SJSA1 (cell line): Measurements from ENCODE around the gene CAMK2B. TPM values are rescaled to one million over a fixed set of nuclear protein-coding genes. Genes with fewer than 3 reads are reported as not detected.

ENCODE experiments used
- DNase-seq, 2 experiments: peaks; one replicate each; pipeline ENCODE4 v3.0.0-alpha.2; 2015 to 2020; ENCODE audit warnings: low spot score in 2 of 2, low read depth in 1 of 2
- H3K27ac ChIP-seq: fragments of 250-450 bp; sonication (Bioruptor Pico); 2 replicates; pipeline ENCODE4 v1.5.1; 2020; ENCODE audit warnings: mild to moderate bottlenecking, moderate library complexity
- H3K27me3 ChIP-seq: fragments of 250-450 bp; sonication (Bioruptor Pico); replicated peaks from 2 replicates; pipeline ENCODE4 v1.5.1; 2020; ENCODE audit warnings: mild to moderate bottlenecking, moderate library complexity
- H3K36me3 ChIP-seq: fragments of 250-450 bp; sonication (Bioruptor Pico); 2 replicates; pipeline ENCODE4 v1.5.1; 2020; ENCODE audit warnings: mild to moderate bottlenecking
- H3K4me1 ChIP-seq: fragments of 250-450 bp; sonication (Bioruptor Pico); replicated peaks from 2 replicates; pipeline ENCODE4 v1.6.1; 2021; ENCODE audit warnings: mild to moderate bottlenecking
- H3K4me3 ChIP-seq: fragments of 250-450 bp; sonication (Bioruptor Pico); 2 replicates; pipeline ENCODE4 v1.5.1; 2020; ENCODE audit warnings: mild to moderate bottlenecking
- H3K9me3 ChIP-seq: fragments of 250-450 bp; sonication (Bioruptor Pico); replicated peaks from 2 replicates; pipeline ENCODE4 v1.5.1; 2020; ENCODE audit warnings: mild to moderate bottlenecking
- total RNA-seq: library from RNA; depleted of rRNA; stranded (reverse); fragments of >200 nt; shearing (Covaris generic); gene quantifications from 2 replicates; pipeline ENCODE4 v1.2.3, GENCODE V29; 2014

Gene CAMK2B
- total RNA-seq, 1 experiment from 2014 or later = not detected

DNA sequence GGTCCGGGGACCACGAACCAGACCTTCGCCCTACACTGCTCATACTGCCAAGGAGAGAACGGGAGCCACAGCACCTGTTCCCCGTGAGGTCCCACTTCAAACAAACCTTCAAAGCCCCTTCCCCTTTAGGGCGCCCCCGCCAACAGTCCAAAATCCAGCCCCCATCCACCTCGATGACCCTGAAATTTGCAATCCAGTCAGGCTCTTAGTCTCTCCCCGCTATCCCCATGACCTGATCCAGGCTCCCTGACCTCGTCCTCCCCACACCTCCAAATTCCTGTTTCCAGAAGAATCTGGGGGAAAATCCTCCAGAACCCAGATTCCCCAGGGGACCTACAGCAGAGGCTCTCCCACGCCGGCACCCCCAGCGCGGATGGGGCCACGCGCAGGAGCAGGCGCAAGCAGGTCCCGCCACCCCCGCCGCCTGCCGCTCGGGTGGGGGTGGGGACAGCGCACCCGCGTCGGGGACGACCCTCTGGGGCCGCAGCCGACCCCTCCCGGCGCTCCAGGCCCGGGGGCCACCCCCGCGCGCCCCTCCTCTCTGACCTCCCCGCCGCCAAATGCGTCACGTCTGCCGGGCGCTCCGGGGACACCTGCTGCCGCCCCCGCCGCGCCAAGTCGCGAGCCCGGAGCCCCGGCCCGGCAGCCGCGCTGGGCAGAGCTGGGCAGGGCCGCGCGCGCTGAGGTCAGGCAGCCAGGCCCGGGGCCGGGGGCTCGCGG, 753 bp downstream of the CAMK2B start:
- H3K27me3 ChIP-seq = peaks cover 30% of the 10 kb centered on the region
- H3K4me3 ChIP-seq = no peak overlapping the region
- H3K36me3 ChIP-seq = no peaks in the 10 kb centered on the region
- H3K9me3 ChIP-seq = no peaks in the 10 kb centered on the region
- no peaks in the 10 kb centered on the region for H3K4me1 ChIP-seq
- H3K27ac ChIP-seq = no peak overlapping the region
- no peak for DNase-seq

DNA sequence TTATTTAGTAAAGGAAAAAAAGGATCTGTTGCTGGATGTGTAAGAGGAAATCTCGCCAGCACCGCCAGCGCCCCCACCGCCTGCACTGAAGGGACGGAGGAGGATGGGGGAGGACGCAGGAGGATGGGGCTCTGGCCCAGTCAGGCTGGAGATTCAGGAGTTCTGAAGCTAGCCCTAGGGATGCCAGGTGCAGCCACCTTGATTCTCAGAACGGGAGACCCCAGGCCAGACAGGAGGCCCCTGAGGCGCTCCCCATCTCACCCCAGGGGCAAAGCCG, 1.3 kb downstream of the CAMK2B start:
- Histone ChIP-seq H3K36me3 (no peaks in the 10 kb centered on the region), H3K4me3 (no peak overlapping the region), H3K27me3 (peaks cover 31% of the 10 kb centered on the region), H3K27ac (no peak overlapping the region), H3K9me3 (no peaks in the 10 kb centered on the region), H3K4me1 (no peaks in the 10 kb centered on the region)
- peak in 1 of 2 experiments; percentile 37 for DNase-seq

DNA sequence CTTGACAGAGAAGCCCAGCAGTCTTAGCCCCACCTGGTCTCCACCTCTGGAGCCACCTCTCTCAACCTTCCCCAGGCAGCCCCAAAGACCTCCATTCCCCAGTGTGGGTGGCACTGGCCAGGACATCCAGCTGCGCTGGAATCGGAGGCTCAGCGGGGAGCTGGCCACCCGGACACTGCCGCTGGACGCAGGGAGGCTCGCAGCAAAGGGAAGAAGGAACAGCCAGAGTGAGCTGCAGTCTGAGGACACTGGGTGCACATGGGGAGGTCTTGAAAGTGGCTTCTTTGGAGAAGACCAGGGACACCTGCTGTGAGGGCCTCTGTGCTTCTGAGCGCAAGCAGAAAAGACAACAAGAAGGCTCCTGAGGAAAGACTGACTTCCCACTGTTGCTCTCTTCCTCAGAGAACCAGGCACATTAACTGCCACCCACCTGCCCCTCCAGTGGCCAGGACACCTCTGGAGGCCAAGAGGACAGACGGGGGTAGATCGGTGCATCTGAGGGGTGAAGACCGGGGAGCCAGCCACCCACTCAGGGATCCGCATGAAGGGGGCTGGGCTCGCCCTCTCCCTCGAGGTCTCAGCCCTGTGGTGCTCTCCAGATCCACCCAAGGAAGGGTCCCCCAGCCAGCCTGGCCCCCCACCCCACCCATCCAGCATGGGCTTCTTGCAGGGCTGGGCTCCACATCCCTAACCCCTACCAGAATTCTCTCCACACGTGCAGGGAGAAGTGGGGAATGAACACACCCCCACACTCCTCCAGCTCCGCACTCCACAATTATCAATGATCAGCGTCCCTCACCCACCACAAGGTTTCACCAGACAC, 1.8 kb downstream of the CAMK2B start:
- no peaks in the 10 kb centered on the region for H3K9me3 ChIP-seq
- H3K27ac ChIP-seq = no peak overlapping the region
- H3K27me3 ChIP-seq = peaks cover 31% of the 10 kb centered on the region
- H3K36me3 ChIP-seq = no peaks in the 10 kb centered on the region
- no peak overlapping the region for H3K4me3 ChIP-seq
- H3K4me1 ChIP-seq = no peaks in the 10 kb centered on the region
- DNase-seq = peak in 1 of 2 experiments; percentile 38

DNA sequence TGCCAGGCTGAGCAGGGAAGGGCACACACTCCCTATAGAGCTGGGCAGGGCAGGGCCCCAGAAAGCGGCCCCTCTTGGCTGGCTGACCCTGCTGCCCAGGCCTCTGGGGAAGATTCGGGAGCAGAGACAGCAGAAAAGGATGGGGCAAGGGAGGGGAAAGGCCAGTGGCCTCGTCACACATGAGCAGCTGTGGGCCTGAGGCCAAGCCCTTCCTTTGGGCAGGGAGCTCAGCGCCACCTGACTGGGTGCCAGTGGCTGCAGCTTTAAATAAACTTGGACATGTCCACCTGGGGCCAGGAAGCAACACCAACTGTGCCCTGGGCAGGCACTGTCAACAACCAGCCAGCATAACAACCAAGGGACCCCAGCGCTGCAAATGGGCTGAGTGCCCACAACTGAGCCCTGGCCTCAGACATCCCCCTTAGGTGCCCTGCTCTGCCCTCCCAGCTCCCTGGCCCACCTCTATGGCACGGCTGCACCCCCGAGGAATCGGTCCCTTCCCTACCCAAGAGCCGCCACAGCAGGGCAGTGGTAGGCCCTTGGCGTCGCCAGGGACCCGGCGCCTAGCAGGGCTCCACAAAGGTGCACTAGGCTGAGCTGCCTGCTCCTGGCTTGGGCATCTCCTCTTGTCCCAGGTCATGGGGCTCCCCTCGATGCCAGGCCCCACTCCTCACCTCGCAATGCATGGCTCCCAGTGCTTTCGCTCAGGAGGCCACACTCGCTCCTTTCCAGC, 2.6 kb downstream of the CAMK2B start:
- H3K4me3 ChIP-seq = no peak overlapping the region
- no peak for DNase-seq
- H3K36me3 ChIP-seq = no peaks in the 10 kb centered on the region
- H3K4me1 ChIP-seq = no peaks in the 10 kb centered on the region
- H3K27ac ChIP-seq = no peak overlapping the region
- H3K9me3 ChIP-seq = no peaks in the 10 kb centered on the region
- peaks cover 31% of the 10 kb centered on the region for H3K27me3 ChIP-seq

DNA sequence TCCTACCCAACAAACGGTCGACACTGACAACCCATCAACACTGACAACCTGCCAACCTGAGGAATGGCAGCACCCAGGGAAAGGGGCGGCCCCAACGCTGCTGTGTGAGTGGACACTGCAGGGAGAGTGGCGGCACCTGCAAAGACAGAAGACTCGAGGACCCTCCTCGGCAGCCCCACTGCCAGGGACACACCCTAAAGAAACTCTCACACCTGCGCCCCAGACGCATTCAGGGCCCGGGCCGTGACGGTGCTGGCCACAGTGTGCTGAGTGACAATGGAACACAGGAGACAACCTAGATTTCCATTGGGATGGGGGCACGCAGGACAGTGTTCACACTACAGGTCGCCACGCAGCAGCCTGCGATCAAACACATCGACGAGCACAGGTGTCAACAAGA, 3.6 kb downstream of the CAMK2B start:
- no peaks in the 10 kb centered on the region for H3K4me1 ChIP-seq
- peak in 1 of 2 experiments; percentile 37 for DNase-seq
- H3K4me3 ChIP-seq = no peak overlapping the region
- H3K9me3 ChIP-seq = no peaks in the 10 kb centered on the region
- H3K27me3 ChIP-seq = peaks cover 28% of the 10 kb centered on the region
- H3K27ac ChIP-seq = no peak overlapping the region
- H3K36me3 ChIP-seq = no peaks in the 10 kb centered on the region

DNA sequence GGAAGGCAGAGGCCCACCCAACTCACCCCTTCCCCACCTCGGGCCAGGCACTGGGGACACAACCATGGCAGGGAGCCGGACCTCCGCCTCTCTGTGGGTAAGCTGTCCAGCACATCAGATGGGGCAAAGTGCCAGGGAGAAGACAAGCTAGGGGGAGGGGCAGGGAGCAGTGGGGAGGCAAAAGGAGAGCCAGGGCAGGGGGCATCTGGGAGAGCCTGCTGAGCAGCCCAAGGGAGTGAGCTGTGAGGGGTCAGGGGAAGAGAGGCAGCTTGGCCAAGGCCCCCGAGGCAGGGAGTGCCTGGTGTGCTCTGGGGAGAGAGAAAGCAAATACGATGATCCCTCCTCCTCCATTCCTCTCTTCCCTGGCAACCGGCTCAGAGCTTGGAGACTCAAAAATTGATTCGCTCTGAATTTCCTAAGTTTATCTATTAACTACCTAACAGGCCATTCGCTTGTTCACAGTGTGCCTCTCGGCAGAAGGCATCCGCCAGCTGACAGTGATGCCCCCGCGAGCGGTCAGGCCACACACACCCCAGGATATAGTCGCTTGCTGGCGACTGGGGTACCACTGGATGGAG, 4.5 kb downstream of the CAMK2B start:
- Histone ChIP-seq H3K9me3 (no peaks in the 10 kb centered on the region), H3K27ac (no peak overlapping the region), H3K4me1 (no peaks in the 10 kb centered on the region), H3K27me3 (peaks cover 20% of the 10 kb centered on the region), H3K36me3 (no peaks in the 10 kb centered on the region), H3K4me3 (no peak overlapping the region)
- DNase-seq = peak in 1 of 2 experiments; percentile 41

DNA sequence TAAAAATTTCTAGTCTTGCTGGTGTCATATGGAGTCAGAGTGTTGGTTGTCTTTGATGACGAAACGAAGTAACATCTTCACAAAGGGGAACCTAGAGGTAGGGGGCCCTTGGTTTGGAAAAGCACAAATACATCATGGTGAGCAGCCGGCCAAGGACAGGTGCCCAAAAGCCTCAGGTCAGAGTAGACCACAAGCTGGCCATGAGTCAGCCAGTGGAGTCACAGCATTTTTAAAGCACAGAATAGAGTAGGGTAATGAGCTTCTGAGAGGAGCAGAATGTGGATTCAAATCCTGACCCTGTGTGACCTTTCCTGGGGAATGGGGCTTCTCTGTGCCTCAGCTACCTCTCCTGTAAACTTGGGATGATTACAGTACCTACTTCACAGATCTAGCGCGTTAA, 5.3 kb downstream of the CAMK2B start:
- DNase-seq = no peak

DNA sequence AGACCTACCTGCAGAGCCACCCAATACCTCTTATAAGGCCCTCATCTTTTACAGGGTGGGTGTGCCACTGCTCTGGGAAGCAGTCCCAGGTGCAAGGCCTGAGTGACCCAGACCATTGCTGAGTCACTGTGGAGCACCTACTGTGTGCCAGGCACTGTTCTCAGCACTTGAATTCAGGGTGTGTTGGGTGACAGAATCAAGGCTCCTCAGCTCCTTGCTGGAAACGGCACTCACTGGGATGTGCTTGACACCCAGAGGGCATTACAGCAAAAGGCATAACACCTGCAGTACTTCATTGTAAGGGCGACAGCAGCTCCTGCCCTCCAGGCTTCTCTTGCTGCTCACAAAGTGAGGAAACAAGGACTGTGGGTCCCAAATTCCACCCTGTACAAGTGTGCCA, 7.1 kb downstream of the CAMK2B start:
- no peaks in the 10 kb centered on the region for H3K4me1 ChIP-seq
- no peak overlapping the region for H3K4me3 ChIP-seq
- no peaks in the 10 kb centered on the region for H3K36me3 ChIP-seq
- no peak for DNase-seq
- H3K9me3 ChIP-seq = no peaks in the 10 kb centered on the region
- H3K27me3 ChIP-seq = peaks cover 7% of the 10 kb centered on the region
- H3K27ac ChIP-seq = no peak overlapping the region

More for the DNA sequence above, 5.3 kb downstream of the CAMK2B start:
- Histone ChIP-seq H3K27me3 (peaks cover 19% of the 10 kb centered on the region), H3K9me3 (no peaks in the 10 kb centered on the region), H3K4me1 (no peaks in the 10 kb centered on the region), H3K36me3 (no peaks in the 10 kb centered on the region), H3K27ac (no peak overlapping the region), H3K4me3 (no peak overlapping the region)

DNA sequence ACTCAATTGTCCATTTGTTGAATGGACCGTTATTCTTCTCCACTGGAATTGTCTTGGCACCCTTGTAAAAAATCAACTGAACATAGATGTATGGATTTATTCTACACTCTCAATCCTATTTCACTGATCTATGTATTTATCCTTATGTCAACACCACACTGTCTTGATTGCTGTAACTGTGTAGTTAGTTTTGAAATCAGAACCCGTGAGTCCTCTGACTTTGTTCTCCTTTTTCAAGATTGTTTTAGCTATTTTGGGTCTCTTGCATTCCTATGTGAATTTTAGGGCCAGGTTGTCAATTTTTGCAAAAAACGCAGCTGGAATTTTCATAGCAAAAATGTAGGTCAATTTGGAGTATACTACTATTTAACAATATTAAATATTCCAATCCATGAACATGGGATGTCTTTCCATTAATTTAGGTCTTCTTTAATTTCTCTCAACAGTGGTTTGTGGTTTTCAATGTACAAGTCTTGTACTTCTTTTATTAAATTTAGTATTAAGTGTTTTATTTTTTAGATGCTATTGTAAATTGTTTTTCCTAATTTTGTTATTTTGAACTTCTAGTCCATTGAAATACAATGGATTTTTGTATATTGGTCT, 10.0 kb downstream of the CAMK2B start:
- no peaks in the 10 kb centered on the region for H3K36me3 ChIP-seq
- peaks cover 6% of the 10 kb centered on the region for H3K27me3 ChIP-seq
- H3K4me3 ChIP-seq = no peak overlapping the region
- no peaks in the 10 kb centered on the region for H3K9me3 ChIP-seq
- H3K4me1 ChIP-seq = no peaks in the 10 kb centered on the region
- DNase-seq = no peak
- H3K27ac ChIP-seq = no peak overlapping the region

DNA sequence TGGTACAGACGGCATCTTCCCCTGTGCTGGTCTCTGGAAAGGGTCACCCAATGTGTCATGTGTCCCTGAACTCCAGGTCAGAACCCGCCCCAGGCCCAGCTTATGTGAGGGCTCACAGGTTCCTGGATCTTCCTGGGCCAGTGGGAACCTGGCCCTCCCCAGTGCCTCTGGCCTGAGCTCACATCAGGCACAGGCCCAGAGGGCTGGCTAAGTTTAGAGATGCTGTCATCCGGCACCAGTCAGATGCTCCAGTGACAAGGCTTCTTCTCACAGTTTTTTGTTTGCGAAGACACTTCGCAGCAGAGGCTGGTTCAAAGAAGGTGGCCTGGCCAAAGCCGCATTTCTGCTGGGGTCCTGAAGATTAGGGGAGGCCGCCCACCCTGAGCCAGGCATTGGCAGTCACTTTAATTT, 11.8 kb downstream of the CAMK2B start:
- Histone ChIP-seq H3K27ac (no peak overlapping the region), H3K27me3 (peaks cover 3% of the 10 kb centered on the region), H3K9me3 (no peaks in the 10 kb centered on the region), H3K36me3 (no peaks in the 10 kb centered on the region), H3K4me3 (no peak overlapping the region), H3K4me1 (no peaks in the 10 kb centered on the region)
- no peak for DNase-seq

DNA sequence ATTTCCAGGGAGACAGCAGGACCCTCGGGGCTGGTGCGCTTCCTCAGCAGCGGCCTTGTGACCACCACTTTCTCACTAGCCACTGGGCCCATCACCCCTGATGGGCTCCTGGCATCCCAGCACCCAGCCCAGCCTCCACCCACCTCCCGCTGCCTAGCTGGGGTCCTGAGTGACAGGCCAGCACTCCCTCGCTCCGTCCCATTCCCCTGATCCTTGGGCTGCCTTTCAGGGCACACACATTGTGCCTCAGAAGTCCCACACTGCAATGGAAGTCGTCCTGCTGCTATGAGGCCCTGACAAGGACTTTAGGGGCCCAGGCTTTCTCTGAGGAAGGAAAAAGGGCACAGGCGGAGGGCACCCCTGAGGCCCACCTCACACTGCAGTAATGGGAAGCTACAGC, 12.4 kb downstream of the CAMK2B start:
- no peaks in the 10 kb centered on the region for H3K4me1 ChIP-seq
- no peaks in the 10 kb centered on the region for H3K36me3 ChIP-seq
- no peaks in the 10 kb centered on the region for H3K9me3 ChIP-seq
- no peak overlapping the region for H3K27ac ChIP-seq
- no peak for DNase-seq
- peaks cover 3% of the 10 kb centered on the region for H3K27me3 ChIP-seq
- H3K4me3 ChIP-seq = no peak overlapping the region

DNA sequence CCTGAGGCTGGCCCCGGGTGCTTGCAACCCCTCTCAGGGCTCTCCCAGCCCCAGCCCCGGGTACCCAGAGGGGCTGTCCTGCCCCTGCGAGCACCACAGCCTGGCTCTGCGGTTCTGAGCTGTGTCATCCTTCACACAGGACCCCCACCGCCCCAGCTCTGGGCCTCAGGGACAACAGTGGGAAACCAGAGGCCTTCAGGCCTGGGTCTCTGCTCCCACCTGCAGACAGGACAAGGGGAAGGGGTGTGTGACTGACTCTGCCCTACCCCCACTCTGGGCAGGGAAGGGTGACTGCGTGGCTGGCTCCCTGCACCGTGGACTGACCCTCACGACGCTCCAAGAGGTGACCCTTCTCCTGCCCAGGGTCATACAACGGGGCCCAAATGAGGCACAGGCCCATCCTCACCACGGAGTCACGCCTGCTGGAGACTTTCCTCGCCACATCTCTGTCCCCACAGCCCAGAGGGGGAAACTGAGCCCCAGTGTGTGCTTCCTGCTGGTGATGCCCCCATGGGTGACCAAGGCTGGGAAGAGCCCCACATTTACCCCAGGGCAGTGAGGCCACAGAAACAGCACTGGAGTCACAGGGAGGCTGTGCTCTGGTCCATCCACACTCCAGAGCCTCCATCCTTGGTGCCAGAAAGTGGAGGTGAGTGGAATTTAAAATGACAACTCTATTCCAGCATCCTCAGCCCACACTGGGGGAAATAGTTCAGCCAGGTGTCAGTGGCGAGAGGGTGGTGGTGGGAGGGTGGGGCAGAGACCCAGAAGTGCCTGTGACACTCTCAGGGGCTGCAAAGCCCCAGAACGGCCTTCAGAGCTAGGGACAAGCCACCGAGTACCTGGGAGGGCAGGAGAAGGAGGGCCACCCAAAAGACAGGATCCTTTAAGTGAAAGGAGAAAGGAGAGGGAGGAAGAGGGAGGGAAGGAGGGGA, 13.6 kb downstream of the CAMK2B start:
- no peak overlapping the region for H3K27ac ChIP-seq

More for the DNA sequence above, 13.6 kb downstream of the CAMK2B start:
- Histone ChIP-seq H3K27me3 (peaks cover 3% of the 10 kb centered on the region), H3K36me3 (no peaks in the 10 kb centered on the region), H3K4me1 (peaks cover 5% of the 10 kb centered on the region; the same call in 1 of the 2 replicates), H3K4me3 (no peak overlapping the region), H3K9me3 (no peaks in the 10 kb centered on the region)
- DNase-seq = peak in 1 of 2 experiments; percentile 37
